ENCODE data around the gene GPR84.

The GPR84 gene

GRCh38 chr12:54364413-54364812 is at the start of gene GPR84:
GPR84 (minus strand) TSS chr12:54364486; CDS start chr12:54363851, 635 bp downstream.
- DNase-seq, result peak; percentile 24

GRCh38 chr12:54413284-54414190 is 49.3 kb upstream of the GPR84 start:
- peak; percentile 88 for DNase-seq

DNA sequence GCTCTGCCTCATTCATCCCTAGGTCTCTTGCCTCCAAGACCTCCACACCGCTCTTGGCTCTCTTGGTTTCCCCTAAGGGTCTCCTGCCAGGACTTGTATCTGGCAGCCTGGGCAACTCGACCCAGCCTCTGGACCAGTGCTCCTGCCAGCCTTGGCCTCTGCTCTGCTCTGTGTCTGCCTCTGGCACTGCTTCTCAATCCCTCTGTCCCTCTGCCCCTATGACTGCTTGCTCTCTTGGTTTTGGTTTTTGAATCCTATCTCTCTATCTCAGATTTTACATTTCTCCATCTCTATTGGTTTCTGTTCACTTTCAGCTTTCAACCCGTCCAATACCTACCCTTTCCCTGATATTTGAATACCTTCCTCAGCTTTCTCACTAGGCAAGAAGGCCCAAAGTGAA is 48.5 kb upstream of the GPR84 start:
- DNase-seq, result no peak

GRCh38 chr12:54412348-54412747 is 48.1 kb upstream of the GPR84 start:
- DNase-seq, result no peak

GRCh38 chr12:54411391-54412241 is 47.3 kb upstream of the GPR84 start:
- peak; percentile 79 for DNase-seq

- DNase-seq, result no peak
These were observed 45.0 kb upstream of the GPR84 start for GRCh38 chr12:54409267-54409666.

DNA sequence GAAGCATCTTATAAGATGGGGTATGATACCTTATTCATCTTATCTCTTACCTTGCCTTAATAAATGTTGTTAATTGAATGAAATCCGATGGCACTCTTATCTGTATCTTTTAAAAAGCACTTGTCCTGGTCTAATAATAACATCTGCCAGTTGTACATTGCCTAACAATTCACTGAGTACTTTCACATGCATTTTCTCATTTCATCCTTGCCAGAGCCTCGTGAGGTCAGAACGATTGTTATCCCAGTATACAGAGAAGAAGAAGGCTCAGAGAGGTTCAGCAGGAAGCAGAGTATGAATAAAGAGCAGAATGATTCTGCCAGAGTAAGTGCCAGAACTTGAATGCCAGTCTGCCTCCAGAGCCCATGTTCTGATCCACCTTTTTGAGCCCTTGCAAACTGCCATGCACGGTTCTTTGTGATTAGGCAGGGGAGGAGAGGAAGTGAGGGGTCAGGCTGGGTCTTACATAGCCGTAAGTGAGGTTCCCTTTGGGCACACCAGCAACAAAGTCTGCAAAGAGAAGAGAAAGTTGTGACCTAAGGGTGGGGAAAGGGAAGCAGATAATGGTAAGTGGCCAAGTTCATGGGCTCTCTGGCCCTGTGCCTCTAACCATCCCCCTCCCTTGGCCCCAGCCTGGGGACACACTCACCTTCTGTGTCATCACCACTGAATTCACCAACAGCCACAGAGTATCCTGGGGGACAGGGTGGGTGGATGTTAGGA is 43.1 kb upstream of the GPR84 start:
- DNase-seq, result no peak

- DNase-seq, result no peak
These were observed 41.3 kb upstream of the GPR84 start for GRCh38 chr12:54405573-54405972.

DNA sequence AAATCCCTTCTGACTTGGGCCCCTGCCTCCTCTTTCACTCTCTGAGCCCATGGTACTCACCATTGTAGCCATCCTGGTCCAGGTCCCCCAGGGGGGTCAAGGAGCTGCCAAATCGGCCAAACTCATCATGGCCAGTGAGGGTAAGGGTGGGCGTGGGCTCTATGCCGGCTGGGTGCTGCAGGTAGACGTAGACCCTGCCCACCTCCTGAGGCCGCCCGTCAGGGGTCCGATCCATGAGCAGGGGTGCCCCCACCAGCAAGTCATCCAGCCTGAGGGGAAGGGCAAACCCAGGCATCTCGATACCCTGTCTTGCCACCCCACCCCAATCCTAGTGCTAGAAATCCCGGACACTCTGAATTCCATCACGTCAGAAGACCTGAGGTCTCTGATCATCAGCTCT is 40.8 kb upstream of the GPR84 start:
- DNase-seq, result no peak

DNA sequence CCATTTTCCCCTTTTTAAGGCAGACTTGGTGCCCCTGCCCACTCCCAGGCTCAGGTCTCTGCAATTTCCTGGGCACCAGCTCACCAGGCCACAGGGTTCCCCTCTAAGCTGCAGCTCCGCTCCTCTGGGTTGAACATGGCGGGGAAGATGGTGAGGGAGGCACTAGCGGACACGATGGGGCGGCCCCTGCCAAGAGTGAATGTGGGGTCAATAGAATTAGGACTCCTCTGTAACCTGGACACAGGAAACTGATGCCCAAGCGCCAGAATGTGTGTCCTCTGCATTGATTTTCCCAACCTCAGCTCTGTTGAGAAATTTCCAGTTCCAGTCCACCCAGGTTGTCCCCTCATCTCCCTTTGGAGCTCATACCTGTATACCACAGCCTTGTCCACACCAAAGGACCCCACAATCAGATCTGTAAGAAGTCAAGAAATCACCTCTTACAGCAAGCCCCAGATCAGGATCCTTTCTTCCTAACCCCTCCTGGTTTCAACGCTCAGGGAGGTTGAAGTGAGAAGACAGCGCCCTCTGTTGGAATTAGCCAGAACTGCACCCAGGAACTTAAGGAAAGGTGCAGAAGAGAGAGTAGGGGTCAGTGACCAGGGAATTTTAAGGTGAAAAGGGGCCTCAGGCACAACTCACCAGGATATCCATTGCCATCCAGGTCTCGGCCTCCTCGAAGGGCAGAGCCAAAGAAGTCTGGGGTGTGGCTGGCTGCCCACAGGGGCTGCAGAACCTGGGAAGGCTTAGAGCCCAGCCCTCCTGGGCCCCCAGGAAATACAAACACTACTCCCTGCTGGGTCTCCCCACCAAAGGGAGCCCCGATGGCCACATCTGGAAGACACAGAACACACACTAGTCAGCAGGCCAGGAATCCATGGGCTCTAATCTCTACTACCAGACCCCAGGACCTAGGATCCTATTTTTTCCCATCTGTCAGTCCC is 40.0 kb upstream of the GPR84 start:
- peak; percentile 72 for DNase-seq

GRCh38 chr12:54401119-54401518 is 36.8 kb upstream of the GPR84 start:
- no peak for DNase-seq

DNA sequence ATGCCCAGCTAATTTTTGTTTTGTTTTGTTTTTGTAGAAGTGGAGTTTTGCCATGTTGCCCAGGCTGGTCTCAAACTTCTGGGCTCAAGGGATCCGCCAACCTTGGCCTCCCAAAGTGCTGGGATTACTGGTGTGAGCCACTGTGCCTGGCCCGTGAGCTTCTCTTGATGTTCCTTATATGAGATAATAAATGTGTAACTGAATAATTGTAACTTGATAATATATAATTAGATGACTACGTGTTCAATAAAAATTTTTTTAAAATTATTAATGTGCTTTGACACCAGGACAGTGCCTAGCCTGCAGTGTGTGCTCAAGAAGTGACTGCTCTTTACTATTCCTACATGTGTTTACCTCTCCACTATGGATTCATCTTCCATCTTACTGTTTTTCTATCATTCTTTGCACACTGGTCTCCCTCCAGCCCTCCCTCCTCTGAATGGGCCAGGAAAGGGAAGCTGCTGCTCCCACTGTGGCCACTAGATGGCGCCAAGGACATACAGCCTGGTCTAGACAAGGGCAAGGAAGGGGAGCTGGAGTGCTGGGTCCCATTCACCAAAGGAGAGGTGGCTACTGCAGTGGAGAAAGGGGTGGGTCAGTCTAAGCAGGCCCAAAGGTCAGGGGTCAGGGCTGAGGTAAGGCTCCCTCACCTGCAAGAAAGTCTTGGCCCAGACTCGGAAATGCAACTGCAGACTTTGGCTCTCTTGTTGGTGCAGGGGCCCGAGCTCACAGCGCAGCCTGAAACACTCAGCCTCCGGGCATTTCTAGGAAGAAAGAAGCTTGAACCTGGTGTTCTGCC is 34.9 kb upstream of the GPR84 start:
- DNase-seq, result peak; percentile 90

DNA sequence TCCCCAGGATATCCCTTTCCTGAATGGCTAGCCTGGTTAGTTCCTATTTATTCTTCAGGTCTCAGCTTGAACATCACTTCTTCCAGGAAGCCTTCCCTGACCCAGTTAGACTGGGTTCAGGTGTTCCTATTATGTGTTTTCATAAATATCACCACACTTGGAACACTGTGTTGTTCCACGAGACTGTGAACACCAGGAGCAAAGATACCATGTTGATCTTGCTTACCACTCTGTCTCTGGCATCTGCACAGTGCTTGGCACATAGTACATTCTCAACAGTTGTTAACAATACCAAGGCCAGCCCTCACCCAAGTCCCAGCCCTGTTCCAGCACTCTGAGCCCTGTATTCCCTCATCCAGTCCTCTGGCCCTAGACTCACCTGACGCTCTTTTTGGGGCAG is 33.9 kb upstream of the GPR84 start:
- no peak for DNase-seq

GRCh38 chr12:54397157-54397556 is 32.9 kb upstream of the GPR84 start:
- DNase-seq, result no peak

DNA sequence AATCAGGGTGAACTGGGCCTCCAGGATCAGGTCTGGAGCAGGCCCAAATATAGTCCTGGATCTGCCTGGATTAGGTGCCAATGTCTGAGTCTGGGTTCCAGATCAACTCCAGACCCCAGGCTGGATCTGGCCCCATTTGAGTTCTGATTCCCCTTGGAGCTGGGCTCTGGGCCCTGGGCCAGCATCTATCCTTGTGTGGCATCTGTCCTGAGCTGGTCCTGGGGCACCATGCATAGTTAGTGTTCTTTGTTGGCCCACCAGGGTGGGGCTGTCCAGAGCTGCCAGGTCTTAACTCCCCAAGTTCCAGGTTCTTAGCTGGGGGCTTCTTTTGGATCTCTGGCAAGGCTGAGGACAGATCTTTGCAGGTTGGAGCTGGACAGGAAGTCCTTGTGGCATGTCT is 31.3 kb upstream of the GPR84 start:
- no peak for DNase-seq

DNA sequence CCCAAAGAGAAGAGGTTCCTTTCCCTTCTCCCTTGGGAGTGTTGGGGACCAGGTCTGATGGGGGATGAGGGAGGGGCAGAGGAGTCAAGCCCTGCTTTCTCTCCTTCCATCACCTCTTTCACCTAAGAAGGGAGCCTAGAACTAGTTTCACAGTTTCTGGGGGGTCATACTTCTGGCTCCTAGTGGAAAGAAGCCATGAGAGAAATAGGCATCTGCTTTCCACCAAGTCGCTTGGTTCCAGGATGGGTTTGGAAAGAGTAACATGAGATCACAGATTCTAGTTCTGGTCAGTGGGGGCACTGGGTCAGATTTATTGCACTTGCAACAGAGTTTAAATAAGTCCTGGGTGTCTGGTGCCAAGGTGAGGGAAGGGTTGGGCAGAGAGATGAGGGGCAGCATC is 30.7 kb upstream of the GPR84 start:
- no peak for DNase-seq

- peak; percentile 61 for DNase-seq
These were observed 30.0 kb upstream of the GPR84 start for GRCh38 chr12:54394281-54394719.

DNA sequence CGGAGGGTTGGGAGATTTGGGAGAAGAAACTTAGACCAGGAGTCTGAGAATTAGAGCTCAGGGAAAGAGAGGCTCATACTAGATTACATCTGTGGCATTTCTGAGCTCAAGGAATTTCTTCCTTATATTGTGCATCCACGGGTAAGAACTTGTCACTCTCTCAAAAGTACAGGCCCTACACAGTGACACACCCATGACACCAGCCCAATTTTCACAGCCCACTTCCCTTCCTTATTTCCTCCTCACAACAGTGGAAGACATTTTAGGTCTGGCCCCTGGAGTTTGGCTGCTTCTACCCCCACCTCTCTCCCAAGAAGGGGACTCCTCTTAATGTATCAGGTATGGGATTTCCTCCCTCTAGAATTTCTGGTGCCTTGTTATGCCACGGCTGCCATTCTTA is 29.5 kb upstream of the GPR84 start:
- no peak for DNase-seq

DNA sequence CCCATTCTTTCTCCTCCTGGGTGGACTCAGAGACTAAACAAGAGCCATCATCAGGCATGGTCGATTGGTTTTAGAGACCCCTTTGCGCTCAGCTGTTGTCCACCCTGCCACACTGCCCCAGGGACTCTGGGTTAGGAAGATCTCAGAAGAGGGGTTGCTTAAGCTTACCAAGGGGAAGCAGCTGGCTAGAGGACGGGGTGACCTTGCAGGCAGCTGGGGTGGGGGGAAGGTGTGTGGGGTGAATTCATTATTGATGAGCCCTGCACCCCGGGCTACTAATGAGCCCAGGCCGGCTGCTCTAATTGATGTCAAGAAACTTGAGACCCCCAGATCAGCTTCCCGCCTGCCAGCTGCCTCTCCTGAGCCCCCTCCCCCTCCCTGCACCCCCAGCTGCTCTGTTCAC is 28.9 kb upstream of the GPR84 start:
- DNase-seq, result no peak

DNA sequence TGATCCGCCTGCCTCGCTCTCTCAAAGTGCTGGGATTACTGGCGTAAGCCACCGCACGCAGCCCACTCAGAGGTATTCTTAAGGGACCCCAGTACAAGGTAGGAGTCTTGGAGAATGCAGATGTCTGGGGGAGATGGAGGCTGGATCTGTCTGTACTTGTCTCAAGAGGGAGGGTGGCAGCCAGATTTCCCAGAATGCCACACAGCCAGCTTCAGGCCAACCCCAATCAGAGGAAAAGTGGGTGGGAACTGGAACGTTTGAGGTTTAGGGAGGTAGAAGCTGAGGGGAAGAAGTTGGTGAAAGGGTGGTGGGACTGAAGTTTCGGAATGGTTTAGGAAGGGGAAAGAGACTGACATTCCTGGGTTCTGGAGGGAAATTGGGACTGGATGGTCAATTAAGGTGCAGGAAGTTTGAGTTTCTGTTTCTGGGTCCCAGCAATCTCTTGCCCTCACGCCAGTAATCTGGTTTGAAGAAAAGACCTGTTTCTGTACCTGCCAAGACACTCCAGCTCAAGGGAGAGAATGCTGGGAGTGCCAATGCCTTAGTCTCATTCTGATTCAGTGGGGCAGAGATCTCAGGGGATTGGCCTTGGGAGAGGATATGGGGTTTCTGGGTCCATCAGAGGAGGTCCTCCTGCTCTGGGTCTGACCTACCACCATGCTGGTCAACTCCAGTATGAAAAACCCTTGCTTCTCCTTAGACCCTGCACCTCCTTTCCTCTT is 28.4 kb upstream of the GPR84 start:
- no peak for DNase-seq
